Liver (tissue), 9 donors: Measurements from ENCODE around the gene FOXR1. TPM values are rescaled to one million over a fixed set of nuclear protein-coding genes. Genes with fewer than 3 reads are reported as not detected.

Source experiments
- DNase-seq: peaks from one replicate; pipeline ENCODE4 v3.0.0-alpha.2; 2017; ENCODE audit warnings: low spot score
- H3K27ac ChIP-seq, 2 donors: one replicate each; pipeline ENCODE4 v1.7.0; 2013; ENCODE audit warnings: inconsistent platforms in 2 of 2, low read length in 2 of 2, control low read depth in 1 of 2, low read depth in 1 of 2, mild to moderate bottlenecking in 1 of 2
- H3K27me3 ChIP-seq, 4 donors: one replicate each; pipeline versions ENCODE4 v1.6.1 to v1.7.0; 2013; ENCODE audit warnings: low read length in 3 of 4, inconsistent platforms in 1 of 4, mild to moderate bottlenecking in 1 of 4, moderate library complexity in 1 of 4; ENCODE audit not compliant: control insufficient read depth in 4 of 4, insufficient read depth in 4 of 4
- H3K36me3 ChIP-seq, 4 donors: one replicate each; pipeline versions ENCODE4 v1.6.1 to v1.7.0; 2013; ENCODE audit warnings: low read length in 3 of 4, mild to moderate bottlenecking in 3 of 4, low read depth in 1 of 4, moderate library complexity in 1 of 4; ENCODE audit not compliant: control insufficient read depth in 4 of 4, insufficient read depth in 3 of 4
- H3K4me1 ChIP-seq, 4 donors: one replicate each; pipeline versions ENCODE4 v1.6.1 to v1.7.0; 2013; ENCODE audit warnings: low read length in 3 of 4, mild to moderate bottlenecking in 3 of 4, moderate library complexity in 1 of 4; ENCODE audit not compliant: control insufficient read depth in 4 of 4, insufficient read depth in 4 of 4
- H3K4me3 ChIP-seq, 3 donors: one replicate each; pipeline versions ENCODE4 v1.6.1 to v1.7.0; 2013; ENCODE audit warnings: low read length in 3 of 3, control low read depth in 1 of 3, low read depth in 1 of 3, mild to moderate bottlenecking in 1 of 3
- H3K9ac ChIP-seq, 2 donors: one replicate each; pipeline ENCODE4 v1.7.0; 2013; ENCODE audit warnings: low read length in 2 of 2, mild to moderate bottlenecking in 2 of 2, moderate library complexity in 2 of 2, control low read depth in 1 of 2, low read depth in 1 of 2
- H3K9me3 ChIP-seq, 4 donors: one replicate each; pipeline versions ENCODE4 v1.6.1 to v1.7.0; 2013; ENCODE audit warnings: low read length in 3 of 4; ENCODE audit not compliant: control insufficient read depth in 4 of 4
- EGR1 ChIP-seq, 2 donors: IDR thresholded peaks; 2 replicates each; pipeline ENCODE4 v1.6.1; 2016 to 2018; ENCODE audit warnings: antibody characterized with exemption in 2 of 2, low read depth in 2 of 2
- FOXA1 ChIP-seq: IDR thresholded peaks from 2 replicates; pipeline ENCODE4 v1.6.1; 2016; ENCODE audit warnings: antibody characterized with exemption
- HNF4G ChIP-seq: IDR thresholded peaks from 2 replicates; pipeline ENCODE4 v1.6.1; 2016; ENCODE audit warnings: antibody characterized with exemption
- JUND ChIP-seq, 2 donors: IDR thresholded peaks; 2 replicates each; pipeline ENCODE4 v1.6.1; 2016; ENCODE audit warnings: antibody characterized with exemption in 2 of 2
- RAD21 ChIP-seq, 2 donors: IDR thresholded peaks; 2 replicates each; pipeline ENCODE4 v1.6.1; 2016; ENCODE audit warnings: antibody characterized with exemption in 2 of 2, mild to moderate bottlenecking in 2 of 2
- REST ChIP-seq: IDR thresholded peaks from 2 replicates; pipeline ENCODE4 v1.6.1; 2016; ENCODE audit warnings: antibody characterized with exemption, mild to moderate bottlenecking
- SP1 ChIP-seq: IDR thresholded peaks from 2 replicates; pipeline ENCODE4 v1.6.1; 2018; ENCODE audit warnings: antibody characterized with exemption, mild to moderate bottlenecking
- TAF1 ChIP-seq: conservative IDR thresholded peaks from 2 replicates; pipeline ENCODE4 v1.6.1; 2016; ENCODE audit warnings: antibody characterized with exemption, mild to moderate bottlenecking
- YY1 ChIP-seq: IDR thresholded peaks from 2 replicates; pipeline ENCODE4 v1.6.1; 2016; ENCODE audit warnings: antibody characterized with exemption, mild to moderate bottlenecking
- ZBTB33 ChIP-seq: IDR thresholded peaks from 2 replicates; pipeline ENCODE4 v1.6.1; 2016; ENCODE audit warnings: antibody characterized with exemption
- WGBS: extraction: QIAGEN DNeasy Blood & Tissue Kit; methylation state at CpG from one replicate; pipeline ENCODE4 v1.1.7; 2013; 5-methylcytosine and 5-hydroxymethylcytosine counted together
- polyA plus RNA-seq, 2 donors: library from polyadenylated mRNA; stranded (reverse) in 1 of 2; unstranded in 1 of 2; fragments of 200-250 nt in 1 of 2; fragments of >200 nt in 1 of 2; fragmentation: Nextera tagmentation in 1 of 2; extraction: Ambion mirVana in 1 of 2; gene quantifications; one replicate each; pipeline versions ENCODE4 v1.2.1 to v1.2.3, GENCODE V29; 2013 to 2015
- total RNA-seq, 2 donors: library from RNA; depleted of rRNA; stranded (reverse); fragments of >200 nt; gene quantifications; one replicate each; pipeline ENCODE4 v1.2.3, GENCODE V29; 2014
- TF ChIP-seq, protein P1 (sequence below): fragments of 150-350 bp; IDR thresholded peaks from 2 replicates; pipeline ENCODE4 v1.5.1; 2017; ENCODE audit warnings: improper control_type of control experiment, low read depth, low read length; ENCODE audit not compliant: missing input control
- TF ChIP-seq, protein P2 (sequence below): IDR thresholded peaks from 2 replicates; pipeline ENCODE4 v1.6.1; 2016; ENCODE audit warnings: antibody characterized with exemption
- donor health status: healthy.
- donor health status: healthy.
- donor health status: healthy.
- donor health status: healthy.
- donor health status: healthy.

Gene FOXR1
- total and polyA plus RNA-seq, 4 donors, result not detected

- H3K9me3 ChIP-seq, result no peaks in the 10 kb centered on the region
- H3K9ac ChIP-seq, result no peak overlapping the region
- H3K4me1 ChIP-seq, result peaks cover 5 to 19% (median 14%) of the 10 kb centered on the region in 4 donors
- peaks cover 7 to 41% (median 31%) of the 10 kb centered on the region in 4 donors for H3K36me3 ChIP-seq
- no peak overlapping the region for H3K27ac ChIP-seq
- DNase-seq, result no peak
- WGBS, result 97% methylated on average over 17 of the region's 17 CpGs
- H3K4me3 ChIP-seq, result no peak overlapping the region
- TF ChIP-seq HNF4G (no peak), REST (no peak), RAD21 (IDR thresholded peaks at IDR 0.05) (no peak), EGR1 (IDR thresholded peaks at IDR 0.05; ENCODE audit: low read depth in 2 of 2) (no peak), ZBTB33 (no peak), JUND (IDR thresholded peaks at IDR 0.05) (no peak)
- TF ChIP-seq, protein P1, sequence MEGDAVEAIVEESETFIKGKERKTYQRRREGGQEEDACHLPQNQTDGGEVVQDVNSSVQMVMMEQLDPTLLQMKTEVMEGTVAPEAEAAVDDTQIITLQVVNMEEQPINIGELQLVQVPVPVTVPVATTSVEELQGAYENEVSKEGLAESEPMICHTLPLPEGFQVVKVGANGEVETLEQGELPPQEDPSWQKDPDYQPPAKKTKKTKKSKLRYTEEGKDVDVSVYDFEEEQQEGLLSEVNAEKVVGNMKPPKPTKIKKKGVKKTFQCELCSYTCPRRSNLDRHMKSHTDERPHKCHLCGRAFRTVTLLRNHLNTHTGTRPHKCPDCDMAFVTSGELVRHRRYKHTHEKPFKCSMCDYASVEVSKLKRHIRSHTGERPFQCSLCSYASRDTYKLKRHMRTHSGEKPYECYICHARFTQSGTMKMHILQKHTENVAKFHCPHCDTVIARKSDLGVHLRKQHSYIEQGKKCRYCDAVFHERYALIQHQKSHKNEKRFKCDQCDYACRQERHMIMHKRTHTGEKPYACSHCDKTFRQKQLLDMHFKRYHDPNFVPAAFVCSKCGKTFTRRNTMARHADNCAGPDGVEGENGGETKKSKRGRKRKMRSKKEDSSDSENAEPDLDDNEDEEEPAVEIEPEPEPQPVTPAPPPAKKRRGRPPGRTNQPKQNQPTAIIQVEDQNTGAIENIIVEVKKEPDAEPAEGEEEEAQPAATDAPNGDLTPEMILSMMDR, result no peak
- no peaks in the 10 kb centered on the region for H3K27me3 ChIP-seq
Observed at GRCh38 chr11:119014209-119014924, 42.8 kb downstream of the FOXR1 start.

DNA sequence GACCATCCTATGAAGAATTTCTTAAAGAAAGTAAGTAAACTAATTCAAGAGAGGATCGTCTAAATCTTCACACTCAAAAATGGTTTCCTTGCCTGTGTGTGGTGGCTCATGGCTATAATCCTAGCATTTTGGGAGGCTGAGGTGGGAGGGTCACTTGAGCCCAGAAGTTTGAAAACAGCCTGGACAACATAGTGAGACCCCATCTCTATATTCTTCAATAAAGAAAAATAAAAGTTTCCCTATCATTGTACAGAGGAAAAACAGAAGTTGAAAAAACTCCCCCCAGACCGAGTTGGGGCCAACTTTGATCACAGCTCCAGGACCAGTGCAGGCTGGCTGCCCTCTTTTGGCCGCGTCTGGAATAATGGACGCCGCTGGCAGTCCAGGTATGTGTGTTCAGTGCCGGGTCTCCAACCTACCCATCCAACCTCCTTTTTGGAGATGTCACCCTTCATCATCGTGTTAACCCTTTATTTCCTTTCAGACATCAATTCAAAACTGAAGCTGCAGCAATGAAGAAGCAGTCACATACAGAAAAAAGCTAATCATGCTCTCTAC lies 43.6 kb downstream of the FOXR1 start:
- 44% methylated on average over 8 of the region's 8 CpGs for WGBS
- no peak overlapping the region for H3K27ac ChIP-seq
- H3K9ac ChIP-seq, result no peak overlapping the region
- no peak for DNase-seq
- H3K9me3 ChIP-seq, result no peaks in the 10 kb centered on the region
- no peak for TF ChIP-seq FOXA1
- no peak for TF ChIP-seq SP1
- peak; percentile 11 to 32 for TF ChIP-seq RAD21 (IDR thresholded peaks at IDR 0.05)
- TF ChIP-seq, protein P2, sequence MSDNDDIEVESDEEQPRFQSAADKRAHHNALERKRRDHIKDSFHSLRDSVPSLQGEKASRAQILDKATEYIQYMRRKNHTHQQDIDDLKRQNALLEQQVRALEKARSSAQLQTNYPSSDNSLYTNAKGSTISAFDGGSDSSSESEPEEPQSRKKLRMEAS, result no peak
- TF ChIP-seq TAF1, result no peak
- TF ChIP-seq, protein P1, result no peak
- TF ChIP-seq YY1, result peak; percentile 61
- H3K4me3 ChIP-seq, result no peak overlapping the region
- H3K36me3 ChIP-seq, result peaks cover 6 to 40% (median 31%) of the 10 kb centered on the region in 4 donors
- peaks cover 5 to 24% (median 19%) of the 10 kb centered on the region in 4 donors for H3K4me1 ChIP-seq
- no peaks in the 10 kb centered on the region for H3K27me3 ChIP-seq
